HG03521 (cell line): Measurements from ENCODE around the gene REC114.
"Not testable (repeated sequence)": the region's sequence is repeated elsewhere in the genome, so short reads cannot be mapped to it uniquely, and the experiment has no call there.

Experiments used
- ATAC-seq: cut with Tn5 transposase; IDR thresholded peaks from one replicate; pipeline ENCODE4 v1.9.1; 2021; ENCODE audit warnings: mild to moderate bottlenecking, moderate library complexity; ENCODE audit not compliant: unreplicated experiment

The REC114 gene

GRCh38 chr15:73454096-73454495 is 11.1 kb downstream of the REC114 start:
- ATAC-seq, result no peak

- no peak for ATAC-seq
Measured at GRCh38 chr15:73455876-73456275, 12.9 kb downstream of the REC114 start.

GRCh38 chr15:73457334-73457733 is 14.4 kb downstream of the REC114 start:
- no peak for ATAC-seq

GRCh38 chr15:73460662-73461061 is 17.7 kb downstream of the REC114 start:
- ATAC-seq, result no peak

- no peak for ATAC-seq
Measured at GRCh38 chr15:73464602-73465001, 21.6 kb downstream of the REC114 start.

GRCh38 chr15:73467758-73468157 is 24.8 kb downstream of the REC114 start:
- no peak for ATAC-seq

GRCh38 chr15:73474785-73475184 is 31.8 kb downstream of the REC114 start:
- no peak for ATAC-seq

- no peak for ATAC-seq
Measured at GRCh38 chr15:73476704-73477216, 33.8 kb downstream of the REC114 start.

GRCh38 chr15:73480050-73480449 is 37.1 kb downstream of the REC114 start:
- no peak for ATAC-seq

GRCh38 chr15:73482166-73482565 is 39.2 kb downstream of the REC114 start:
- no peak for ATAC-seq

- no peak for ATAC-seq
Measured at GRCh38 chr15:73483053-73483452, 40.1 kb downstream of the REC114 start.

- ATAC-seq, result no peak
Measured at GRCh38 chr15:73485372-73485771, 42.4 kb downstream of the REC114 start.

- not testable (repeated sequence) for ATAC-seq
Measured at GRCh38 chr15:73485885-73486284, 42.9 kb downstream of the REC114 start.

GRCh38 chr15:73488698-73489097 is 45.7 kb downstream of the REC114 start:
- no peak for ATAC-seq

- no peak for ATAC-seq
Measured at GRCh38 chr15:73493922-73494321, 51.0 kb downstream of the REC114 start.

- ATAC-seq, result no peak
Measured at GRCh38 chr15:73495181-73495580, 52.2 kb downstream of the REC114 start.

- ATAC-seq, result no peak
Measured at GRCh38 chr15:73500696-73501095, 57.7 kb downstream of the REC114 start.

GRCh38 chr15:73504885-73505284 is 61.9 kb downstream of the REC114 start:
- ATAC-seq, result no peak

GRCh38 chr15:73515527-73515926 is 72.6 kb downstream of the REC114 start:
- ATAC-seq, result no peak

GRCh38 chr15:73517566-73517965 is 74.6 kb downstream of the REC114 start:
- ATAC-seq, result no peak

- no peak for ATAC-seq
Measured at GRCh38 chr15:73518180-73518862, 75.4 kb downstream of the REC114 start.

- no peak for ATAC-seq
Measured at GRCh38 chr15:73518876-73519733, 76.1 kb downstream of the REC114 start.
